Activated CD4-positive, CD25-positive, alpha-beta regulatory T cell treated with anti-CD3 and anti-CD28 coated beads, Interleukin-2, amount 50 U/mL, for 72 hours (primary cell): ENCODE results near the gene FOSL1.
"Not testable (repeated sequence)": the region's sequence is repeated elsewhere in the genome, so short reads cannot be mapped to it uniquely, and the experiment has no call there.

Source experiments
- DNase-seq: peaks from one replicate; pipeline ENCODE4 v3.0.0; 2021

FOSL1 gene

DNA sequence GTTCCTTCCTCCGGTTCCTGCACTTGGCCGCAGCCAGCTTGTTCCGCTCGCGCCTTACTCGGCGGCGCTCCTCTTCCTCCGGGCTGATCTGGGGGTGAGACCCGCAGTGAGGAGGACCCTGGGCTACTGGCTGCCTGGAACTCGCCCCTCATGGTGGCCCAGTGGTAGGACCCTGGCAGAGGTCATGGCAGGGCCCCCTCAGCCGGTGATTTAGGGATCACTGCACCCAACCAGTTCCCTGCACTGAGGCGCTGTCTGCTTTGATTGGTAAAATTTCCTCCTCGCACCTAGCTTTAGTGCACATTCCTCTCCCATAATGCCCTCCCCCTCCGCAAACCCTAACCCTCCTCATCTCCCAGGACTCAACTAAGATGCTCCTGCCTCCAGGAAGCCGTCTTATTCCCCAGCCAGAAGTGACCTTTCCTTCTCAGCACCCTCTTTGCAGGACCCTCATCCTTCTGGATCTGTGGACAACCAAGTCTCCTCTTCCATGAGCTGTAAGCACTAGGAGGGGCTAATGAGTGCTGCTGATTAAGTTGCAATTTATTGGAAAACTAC lies 6.1 kb downstream of the FOSL1 start:
- DNase-seq, result no peak

DNA sequence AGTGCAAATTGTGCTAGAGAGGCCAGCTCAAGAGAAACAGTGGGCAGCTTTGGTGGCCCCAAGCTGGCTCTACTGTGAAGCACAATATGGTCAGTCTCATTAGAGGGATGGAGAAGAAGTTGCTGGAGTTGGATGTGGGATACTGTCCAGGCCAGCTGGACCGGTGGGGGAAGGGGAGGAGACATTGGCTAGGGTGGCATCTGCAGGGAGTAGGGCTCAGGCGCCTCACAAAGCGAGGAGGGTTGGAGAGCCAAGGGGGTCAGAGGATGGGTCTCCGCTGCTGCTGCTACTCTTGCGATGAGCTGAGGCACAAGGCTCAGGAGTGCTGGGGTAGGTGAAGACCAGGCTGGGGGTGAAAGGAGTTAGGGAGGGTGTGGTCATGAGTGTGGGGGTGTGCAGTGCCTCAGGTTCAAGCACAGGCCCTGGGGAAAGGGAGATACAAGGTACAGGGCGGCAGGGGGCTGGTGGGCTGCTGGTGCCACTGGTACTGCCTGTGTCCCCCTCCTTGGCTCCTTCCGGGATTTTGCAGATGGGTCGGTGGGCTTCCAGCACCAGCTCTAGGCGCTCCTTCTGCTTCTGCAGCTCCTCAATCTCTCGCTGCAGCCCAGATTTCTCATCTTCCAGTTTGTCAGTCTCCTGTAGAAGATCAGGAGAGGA lies 7.4 kb downstream of the FOSL1 start:
- DNase-seq, result no peak

DNA sequence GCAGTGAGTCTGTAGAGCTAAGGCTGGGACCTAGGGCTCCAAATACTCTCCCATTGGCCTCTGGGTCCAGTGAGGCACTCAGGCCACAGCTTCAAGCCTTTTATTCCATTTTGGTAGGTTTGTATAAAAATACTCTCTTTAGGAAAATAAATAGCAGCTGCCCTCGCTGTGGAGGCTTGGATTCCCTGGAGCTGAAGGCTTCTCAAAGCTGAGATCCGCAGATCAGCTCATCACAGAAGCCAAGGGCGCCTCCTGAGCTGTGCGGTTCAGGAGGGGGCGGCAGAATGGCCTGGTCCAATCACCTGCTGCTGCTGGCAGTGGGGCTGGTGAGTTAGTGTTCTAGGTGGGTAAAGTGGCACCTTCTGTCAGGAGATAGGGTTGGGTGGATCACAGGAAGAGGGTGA lies 8.0 kb downstream of the FOSL1 start:
- not testable (repeated sequence) for DNase-seq

DNA sequence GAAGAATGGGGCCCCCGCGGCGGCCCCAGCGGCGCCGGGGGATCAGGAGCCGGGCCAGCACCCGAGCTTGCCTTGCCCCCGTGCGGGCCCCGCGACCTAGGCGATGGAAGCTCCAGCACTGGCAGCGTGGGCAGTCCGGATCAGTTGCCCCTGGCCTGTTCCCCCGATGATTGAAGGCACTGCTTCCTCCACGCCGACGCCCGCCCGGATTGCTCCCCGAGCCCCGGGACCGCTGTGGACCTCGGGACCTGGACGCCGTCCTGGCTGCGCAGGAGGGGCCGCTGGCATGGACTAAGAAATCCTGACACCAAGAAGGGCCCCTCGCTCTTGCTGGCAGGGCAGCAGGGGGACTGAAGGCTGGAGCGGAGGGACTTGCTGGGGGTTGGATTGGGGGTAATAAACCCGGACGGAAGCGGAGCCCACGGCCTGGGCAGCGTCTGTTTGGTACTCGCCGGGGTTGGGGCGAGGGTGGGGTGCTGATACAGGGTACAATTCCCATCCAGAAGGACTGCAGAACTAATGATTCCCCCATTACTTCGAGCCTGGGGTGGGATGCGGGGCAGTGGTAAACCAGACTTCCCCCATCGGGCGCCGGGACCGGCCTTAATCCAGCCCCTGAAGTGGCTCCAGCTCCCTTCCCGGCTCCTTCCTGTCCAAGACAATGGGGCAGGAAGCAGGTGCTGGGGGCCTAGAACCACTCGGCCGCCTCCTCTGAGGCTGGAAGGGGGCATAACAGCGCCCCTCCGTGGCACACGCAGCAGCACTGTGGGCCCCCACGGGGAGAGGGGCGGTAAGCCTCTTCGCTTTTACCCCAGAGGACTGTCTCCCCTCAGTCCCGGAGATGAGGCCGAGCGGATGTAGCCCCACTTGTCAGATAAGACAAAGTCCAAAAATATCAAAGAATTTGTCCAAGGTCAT lies 8.7 kb downstream of the FOSL1 start:
- no peak for DNase-seq

DNA sequence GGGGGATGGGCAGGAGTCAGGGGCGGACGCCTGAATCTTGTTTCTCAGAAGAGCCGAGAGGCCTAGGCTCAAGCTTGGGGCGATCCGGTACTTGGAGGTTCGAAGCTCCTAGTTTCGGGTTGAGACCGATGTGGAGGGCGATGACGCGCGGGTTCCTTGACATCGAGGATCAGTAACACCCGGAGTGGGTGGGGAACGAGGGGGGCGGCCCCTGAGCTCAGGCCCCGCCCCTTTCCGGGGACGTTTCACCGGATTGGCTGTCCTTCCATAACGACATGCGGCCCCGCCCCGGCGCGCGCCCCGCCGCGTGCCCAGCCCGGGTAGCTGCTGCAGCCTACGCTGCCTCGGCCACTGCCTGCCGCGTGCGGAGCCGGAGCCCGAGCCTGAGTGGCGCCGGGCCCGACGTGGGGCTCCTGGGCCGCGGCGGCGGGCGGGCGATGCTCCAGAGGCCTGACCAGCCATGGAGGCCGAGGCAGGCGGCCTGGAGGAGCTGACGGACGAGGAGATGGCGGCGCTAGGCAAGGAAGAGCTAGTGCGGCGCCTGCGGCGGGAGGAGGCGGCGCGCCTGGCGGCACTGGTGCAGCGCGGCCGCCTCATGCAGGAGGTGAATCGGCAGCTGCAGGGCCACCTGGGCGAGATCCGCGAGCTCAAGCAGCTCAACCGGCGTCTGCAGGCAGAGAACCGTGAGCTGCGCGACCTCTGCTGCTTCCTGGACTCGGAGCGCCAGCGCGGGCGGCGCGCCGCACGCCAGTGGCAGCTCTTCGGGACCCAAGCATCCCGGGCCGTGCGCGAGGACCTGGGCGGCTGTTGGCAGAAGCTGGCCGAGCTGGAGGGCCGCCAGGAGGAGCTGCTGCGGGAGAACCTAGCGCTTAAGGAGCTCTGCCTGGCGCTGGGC lies 9.6 kb downstream of the FOSL1 start, which contains the start of gene CCDC85B:
CCDC85B (plus strand) TSS at position 350 of the 895 bp plus-strand sequence; CDS start at position 461, 111 bp downstream.
- DNase-seq, result peak; percentile 98

DNA sequence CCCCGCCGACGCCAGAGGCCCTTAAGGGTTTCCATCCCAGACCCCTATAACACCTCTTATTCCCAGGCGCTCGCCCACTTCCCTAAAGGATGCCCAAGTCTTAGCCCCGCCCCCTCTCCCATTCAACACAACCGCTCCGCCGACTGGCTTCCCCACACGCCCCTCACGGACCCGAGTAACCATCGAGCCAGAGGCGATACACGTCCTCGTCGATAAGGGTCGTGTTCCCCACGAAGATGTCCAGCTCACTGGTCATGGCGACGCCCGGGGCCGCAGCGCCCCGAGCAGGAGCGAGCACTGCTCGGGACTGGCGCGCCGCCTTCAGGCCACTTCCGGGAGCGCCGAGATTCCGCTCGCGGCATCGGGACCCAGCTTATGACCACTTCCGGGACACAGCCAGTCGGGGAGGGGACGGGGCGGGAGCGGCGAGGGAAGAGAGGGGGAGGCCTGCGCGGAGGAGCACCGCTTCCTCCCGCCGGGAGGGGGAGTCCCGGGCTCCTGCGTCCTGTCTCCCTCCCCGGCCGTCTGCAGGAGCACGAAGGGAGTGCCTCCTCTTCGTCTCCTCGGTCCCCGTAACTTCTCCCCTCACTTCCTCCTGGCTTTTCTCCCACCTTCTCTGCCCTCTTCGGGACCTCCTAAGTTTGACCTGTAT lies 11.9 kb downstream of the FOSL1 start, which contains the start of gene FIBP:
FIBP (minus strand) TSS at position 309 of the 652 bp plus-strand sequence; CDS start at position 256, 53 bp downstream.
- peak; percentile 95 for DNase-seq

DNA sequence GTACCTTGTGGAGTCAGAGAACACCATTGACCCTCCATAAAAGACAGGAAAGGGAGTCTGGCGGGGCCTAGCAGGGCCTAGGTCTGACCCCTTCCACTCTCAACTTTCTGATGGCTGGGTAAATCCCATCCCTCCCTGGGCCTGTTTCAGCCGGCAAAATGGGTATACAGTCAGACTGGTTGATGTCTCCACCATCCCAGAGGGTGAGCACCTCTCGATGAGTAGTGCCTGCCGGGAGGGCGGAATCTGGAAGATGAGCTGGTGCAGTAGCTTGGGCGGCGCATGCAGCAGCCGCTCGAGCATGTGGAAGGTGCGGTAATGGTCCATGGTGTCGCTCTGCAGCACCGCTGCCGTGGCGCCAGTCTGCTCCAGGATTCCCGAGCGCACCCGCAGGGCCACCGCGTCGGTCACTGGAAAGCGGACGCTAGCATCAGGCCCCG lies 12.4 kb downstream of the FOSL1 start:
- DNase-seq, result no peak

DNA sequence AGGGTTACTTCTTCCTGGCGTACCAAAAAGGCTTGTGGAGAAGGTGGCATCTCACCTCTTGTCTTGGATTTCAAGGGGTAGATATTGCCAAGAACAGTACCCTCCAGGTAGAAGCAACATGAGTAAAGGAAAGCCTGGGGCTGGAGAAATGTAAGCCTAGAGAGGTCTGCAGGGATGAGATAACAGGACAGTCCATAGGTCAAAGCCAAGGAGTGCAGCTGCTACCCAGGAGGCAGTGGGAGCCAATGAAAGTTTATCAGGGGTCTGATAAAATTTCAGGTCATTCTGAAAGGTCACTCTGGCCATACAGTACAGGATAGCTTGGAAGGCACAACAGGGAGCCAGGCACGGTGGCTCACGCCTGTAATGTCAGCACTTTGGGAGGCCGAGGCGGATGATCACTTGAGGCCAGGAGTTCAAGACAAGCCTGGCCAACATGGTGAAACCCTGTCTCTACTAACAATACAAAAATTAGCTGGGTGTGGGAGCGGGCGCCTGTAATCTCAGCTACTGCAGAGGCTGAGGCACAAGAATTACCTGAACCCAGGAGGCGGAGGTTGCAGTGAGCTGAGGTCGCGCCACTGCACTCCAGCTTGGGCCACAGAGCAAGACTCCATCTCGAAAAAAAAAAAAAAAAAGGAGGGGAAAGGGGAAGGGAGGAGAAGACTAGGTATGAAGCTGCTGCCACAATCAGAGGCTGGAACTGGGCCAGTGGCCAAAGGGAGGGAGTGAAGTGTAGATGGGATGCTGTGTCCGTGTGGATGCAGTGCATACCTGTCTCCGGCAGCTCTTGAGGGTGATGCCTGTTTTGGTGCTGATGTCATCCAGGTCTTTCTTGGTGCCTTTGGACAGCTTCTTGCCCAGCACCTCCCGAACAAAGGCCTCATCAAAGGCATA lies 13.1 kb downstream of the FOSL1 start:
- DNase-seq, result no peak

DNA sequence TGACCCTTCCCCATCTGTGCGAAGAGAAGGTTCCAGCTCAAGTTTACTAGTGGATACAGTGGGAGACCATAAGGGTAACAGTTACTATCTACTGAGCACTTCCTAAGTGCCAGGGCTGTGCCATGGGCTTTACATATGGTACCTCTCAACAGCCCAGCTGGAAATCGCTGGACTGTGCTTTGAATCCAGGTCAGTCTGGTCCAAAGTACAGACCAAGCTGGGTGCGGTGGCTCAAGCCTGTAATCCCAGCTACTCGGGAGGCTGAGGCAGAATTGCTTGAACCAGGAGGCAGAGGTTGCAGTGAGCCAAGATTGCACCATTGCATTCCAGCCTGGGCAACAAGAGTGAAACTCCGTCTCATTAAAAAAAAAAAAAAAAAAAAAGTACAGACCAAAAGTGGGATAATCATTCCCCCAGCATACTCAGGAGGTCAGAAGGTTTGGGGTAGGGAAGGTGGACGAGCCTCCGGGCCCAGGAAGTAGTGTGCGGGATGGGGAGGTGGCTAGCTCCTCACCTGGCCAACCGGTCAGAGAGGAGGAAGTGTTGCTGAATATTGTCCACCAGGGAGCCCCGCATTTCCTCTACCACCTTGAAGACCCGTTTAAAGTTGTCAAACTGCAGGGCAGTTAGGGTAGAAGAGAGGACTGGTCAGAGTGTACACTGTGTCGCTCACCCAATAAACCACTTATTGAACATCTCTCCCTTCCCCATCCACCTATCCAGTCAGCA lies 14.2 kb downstream of the FOSL1 start:
- DNase-seq, result no peak

DNA sequence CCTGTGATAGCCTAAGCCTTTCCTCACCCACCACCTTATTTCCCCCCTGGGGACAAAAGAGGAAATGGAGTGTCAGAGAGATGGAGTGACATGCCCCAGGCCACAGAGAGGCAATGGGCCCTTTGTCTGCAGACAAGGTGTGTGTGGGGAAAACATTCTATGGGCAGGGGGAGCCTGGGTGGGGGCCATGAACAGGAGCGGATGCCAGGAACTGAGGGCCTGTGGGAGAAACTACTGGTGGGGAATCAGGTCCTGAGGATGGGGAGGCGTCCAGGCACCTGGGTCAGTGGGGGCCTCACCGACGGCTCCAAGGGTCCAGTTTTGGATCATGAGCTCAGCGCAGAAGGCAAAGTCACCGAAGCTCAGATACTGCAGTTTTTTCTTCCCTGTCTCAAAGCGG lies 15.0 kb downstream of the FOSL1 start:
- DNase-seq, result no peak

DNA sequence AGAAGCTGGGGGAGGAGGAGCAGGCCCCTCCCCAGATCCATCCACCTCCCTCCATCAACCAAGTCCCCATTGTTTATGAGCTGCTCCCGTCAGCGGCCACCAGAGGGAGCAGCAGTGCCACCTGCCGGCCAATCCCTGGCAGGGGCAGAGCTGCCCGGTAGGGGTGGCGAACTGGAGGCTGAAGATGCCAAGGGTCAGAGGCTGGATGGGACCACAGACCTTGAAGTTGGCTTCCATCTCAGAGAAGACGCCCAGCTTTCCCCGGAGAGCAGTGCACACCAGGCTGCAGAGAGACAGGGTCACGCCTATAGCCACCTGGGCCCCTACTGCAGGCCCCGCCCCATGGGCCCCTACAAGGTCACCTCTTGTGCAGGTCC lies 15.5 kb downstream of the FOSL1 start:
- DNase-seq, result peak; percentile 86

DNA sequence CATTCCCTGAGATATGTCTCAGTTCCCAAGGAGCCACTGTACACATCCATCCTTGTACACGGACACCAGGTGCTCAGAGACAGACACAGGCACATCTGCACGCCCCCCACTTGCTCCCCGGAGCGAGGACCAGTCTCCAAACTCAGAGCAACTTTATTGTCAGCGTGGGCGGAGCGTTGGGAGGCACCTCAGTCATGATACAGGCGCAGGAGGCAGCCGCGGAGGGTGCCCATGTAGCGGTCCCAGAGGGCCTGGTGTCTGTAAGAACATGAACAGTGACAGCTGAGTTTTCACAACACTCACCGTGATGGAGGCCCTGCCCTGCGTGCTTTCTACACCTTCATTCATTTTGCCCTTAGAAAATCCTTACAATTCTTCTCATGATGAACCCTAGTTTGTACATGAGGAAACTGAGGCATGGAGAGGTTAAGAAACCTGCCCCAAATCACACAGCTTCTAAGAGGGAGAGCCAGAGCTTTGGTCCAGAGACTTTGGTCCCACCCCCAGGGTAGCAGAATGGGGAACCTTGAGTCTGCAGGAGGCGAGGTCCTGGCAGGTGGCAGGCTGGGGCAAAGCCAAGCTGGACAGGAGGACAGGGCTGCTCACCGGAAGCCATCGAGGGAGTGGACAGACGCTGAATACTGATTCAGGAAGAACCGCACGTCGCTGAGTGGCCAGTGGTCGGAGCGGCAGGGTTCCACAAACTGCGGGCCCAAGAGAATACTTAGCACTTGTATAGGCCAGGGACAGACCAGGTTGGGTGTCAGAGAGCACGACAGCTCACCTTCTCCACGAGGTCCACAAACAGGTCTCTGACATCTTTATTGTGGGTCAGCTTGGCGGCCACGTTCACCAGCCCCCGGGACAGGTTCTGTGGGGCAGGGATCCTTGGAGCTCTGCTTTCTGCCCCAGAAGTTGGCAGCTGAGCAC lies 16.1 kb downstream of the FOSL1 start:
- no peak for DNase-seq

DNA sequence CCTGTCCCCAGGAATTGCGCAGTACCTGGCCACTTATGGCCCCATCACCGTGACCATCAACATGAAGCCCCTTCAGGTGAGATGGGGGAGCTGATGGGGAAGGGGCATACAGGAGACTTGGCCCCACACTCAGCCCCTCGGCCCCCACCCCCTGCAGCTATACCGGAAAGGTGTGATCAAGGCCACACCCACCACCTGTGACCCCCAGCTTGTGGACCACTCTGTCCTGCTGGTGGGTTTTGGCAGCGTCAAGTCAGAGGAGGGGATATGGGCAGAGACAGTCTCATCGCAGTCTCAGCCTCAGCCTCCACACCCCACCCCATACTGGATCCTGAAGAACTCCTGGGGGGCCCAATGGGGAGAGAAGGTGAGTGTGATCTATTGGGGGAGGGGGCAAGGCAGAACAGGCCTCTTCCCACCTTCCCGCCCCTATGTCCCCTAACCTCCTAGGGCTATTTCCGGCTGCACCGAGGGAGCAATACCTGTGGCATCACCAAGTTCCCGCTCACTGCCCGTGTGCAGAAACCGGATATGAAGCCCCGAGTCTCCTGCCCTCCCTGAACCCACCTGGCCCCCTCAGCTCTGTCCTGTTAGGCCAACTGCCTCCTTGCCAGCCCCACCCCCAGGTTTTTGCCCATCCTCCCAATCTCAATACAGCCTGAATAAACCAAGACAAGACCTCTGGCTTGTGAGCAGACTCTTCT lies 17.0 kb downstream of the FOSL1 start:
- no peak for DNase-seq

DNA sequence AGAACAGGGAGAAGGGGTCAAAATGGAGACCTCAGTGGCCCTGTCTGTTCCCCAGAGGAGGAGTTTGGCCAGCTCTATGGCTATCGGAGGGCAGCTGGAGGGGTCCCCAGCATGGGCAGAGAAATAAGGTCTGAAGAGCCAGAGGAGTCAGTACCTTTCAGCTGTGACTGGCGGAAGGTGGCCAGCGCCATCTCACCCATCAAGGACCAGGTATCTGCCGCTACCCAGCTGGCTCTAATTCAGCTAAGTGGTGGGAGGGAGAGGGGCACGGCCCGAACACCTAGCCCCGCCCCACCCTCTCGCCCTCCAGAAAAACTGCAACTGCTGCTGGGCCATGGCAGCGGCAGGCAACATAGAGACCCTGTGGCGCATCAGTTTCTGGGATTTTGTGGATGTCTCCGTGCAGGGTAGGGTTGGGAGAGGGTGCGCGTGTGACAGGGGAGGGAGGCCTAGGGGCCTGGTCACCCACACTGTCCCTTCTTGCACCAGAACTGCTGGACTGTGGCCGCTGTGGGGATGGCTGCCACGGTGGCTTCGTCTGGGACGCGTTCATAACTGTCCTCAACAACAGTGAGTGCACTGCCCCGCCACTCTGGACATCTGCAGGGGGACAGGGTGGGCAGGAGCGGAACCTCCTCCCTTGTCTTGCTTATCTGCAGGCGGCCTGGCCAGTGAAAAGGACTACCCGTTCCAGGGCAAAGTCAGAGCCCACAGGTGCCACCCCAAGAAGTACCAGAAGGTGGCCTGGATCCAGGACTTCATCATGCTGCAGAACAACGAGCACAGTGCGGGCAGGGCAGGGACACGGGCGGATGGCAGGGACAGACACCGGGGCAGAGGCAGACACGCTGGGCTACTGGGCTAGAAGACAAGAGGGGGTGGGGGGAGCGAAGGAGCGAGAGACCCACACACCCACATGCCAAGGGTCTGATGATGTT lies 17.8 kb downstream of the FOSL1 start:
- no peak for DNase-seq

DNA sequence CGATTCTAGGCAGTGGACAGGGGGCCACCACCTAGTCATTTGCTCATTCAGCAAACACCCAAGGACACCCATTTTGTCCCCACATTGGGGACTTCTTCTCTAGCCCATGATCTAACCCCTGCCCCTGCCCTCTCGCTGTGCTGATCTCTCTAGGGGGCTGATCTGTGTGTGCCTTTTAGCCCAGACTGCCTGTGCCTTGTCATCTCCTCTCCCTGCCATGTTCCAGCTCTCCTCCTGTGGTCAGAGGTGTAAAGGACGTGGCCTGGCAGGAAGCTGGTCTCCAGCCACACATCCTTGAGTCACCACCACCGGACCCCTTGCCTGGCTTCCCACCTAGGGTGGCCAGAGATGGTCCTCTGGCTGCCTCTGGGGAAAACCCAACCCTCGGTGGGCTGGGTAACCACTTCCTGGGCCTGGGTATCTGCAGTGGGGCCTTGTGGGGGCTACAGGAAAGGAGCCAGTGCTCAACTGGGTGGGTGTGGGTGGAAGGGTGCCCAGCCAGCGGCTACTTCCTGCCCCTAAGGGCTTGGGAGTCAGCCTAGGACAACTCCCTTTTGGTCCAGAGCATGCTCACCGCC lies 19.3 kb downstream of the FOSL1 start:
- DNase-seq, result no peak

DNA sequence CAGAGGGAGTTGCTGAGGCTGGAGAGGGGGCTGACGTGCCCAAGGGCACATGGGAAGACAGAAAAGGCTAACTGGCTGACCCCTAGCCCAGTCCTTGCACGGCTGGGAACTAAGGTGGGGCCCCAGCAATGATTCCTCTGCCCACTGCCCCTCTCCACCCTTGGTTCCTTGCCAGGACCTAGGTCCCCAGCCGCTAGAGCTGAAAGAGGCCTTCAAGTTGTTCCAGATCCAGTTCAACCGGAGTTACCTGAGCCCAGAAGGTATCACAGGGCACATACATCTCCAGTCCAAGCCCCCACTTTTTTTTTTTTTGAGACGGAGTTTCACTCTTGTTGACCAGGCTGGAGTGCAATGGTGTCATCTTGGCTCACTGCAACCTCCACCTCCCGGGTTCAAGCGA lies 20.2 kb downstream of the FOSL1 start:
- no peak for DNase-seq

DNA sequence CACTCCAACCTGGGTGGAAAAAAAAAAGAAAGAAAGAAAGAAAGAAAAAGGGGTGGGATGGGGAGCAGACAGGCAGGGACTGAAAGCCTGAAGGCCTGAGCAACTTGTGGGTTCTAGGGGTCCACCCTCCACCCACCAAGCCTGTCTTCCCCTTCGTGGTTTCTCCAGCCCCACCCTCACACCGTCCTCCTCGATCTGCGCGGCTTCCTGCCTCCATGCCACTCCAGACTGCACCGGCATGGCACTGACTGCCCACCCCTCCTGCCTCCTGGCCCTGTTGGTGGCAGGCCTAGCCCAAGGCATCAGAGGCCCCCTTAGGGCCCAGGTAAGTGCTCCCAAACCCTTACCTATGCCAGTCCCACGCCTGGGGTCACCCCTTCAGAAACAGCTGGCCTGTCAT lies 20.6 kb downstream of the FOSL1 start, which contains the start of gene CTSW:
CTSW (plus strand) TSS at position 221 of the 400 bp plus-strand sequence; CDS start at position 239, 18 bp downstream.
- DNase-seq, result no peak
